Mesodermal cell (in vitro differentiated cells): Measurements from ENCODE around the gene RNASE7.

Experiments
- H3K27ac ChIP-seq: 2 replicates; pipeline ENCODE4 v1.7.0; 2013; ENCODE audit warnings: mild to moderate bottlenecking, low read depth, low read length, moderate library complexity; ENCODE audit not compliant: severe bottlenecking
- H3K36me3 ChIP-seq: 2 replicates; pipeline ENCODE4 v1.7.1; 2013; ENCODE audit warnings: mild to moderate bottlenecking, low read length, moderate library complexity; ENCODE audit not compliant: control insufficient read depth, insufficient read depth
- H3K4me1 ChIP-seq: one replicate; pipeline ENCODE4 v1.7.1; 2013; ENCODE audit warnings: mild to moderate bottlenecking, low read length; ENCODE audit not compliant: insufficient read depth, control insufficient read depth, poor library complexity, severe bottlenecking
- H3K4me3 ChIP-seq: 2 replicates; pipeline ENCODE4 v1.7.0; 2013; ENCODE audit warnings: low read length, control low read depth, mild to moderate bottlenecking; ENCODE audit not compliant: insufficient read depth, poor library complexity, severe bottlenecking; ENCODE audit errors: extremely low read depth
- H3K9me3 ChIP-seq: 2 replicates; pipeline ENCODE4 v1.7.1; 2013; ENCODE audit warnings: mild to moderate bottlenecking, low read length, moderate library complexity; ENCODE audit not compliant: control insufficient read depth
- WGBS, 2 experiments: methylation state at CpG; one replicate each; pipeline ENCODE4 v1.1.5; 2013; ENCODE audit warnings: missing lambda C conversion rate in 2 of 2; ENCODE audit not compliant: insufficient coverage in 2 of 2; 5-methylcytosine and 5-hydroxymethylcytosine counted together

The RNASE7 gene

DNA sequence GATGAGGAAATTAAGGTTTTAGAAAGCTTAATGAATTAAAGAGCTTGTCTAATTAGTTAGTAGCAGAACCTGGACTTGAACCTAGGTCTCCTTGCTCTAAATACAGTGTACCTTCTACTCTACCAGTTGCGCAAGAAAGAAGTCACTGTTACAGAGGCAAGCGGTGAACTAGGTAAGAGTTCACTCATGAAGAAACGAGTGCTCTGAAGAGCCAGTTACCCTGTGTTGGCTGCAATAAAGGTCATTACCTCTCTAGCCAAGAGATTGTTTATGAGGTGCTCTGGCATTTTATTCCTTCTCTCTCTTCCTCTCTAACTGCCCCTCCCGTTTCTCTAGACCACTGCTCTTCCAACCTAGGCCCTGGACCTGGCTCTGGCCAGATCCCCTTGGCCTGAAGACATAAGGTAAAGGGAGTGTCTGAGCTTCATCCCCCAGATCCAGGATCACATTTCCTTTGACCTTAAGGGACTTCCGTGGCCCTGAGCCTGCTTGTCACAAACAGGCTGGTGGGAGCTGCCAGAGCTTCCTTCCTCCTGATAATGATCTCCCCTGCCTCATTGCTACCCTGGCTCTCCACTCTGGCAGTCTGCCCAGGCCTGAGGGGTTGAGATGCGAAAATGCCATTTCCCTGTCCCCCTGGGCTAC lies 1.9 kb downstream of the RNASE7 start:
- Histone ChIP-seq H3K4me1 (peaks cover 23% of the 10 kb centered on the region), H3K27ac (no peak overlapping the region), H3K9me3 (no peaks in the 10 kb centered on the region), H3K4me3 (no peak overlapping the region), H3K36me3 (no peaks in the 10 kb centered on the region)
- 71 to 79% methylated on average over 2 to 3 of the region's 6 CpGs for WGBS, 2 experiments

DNA sequence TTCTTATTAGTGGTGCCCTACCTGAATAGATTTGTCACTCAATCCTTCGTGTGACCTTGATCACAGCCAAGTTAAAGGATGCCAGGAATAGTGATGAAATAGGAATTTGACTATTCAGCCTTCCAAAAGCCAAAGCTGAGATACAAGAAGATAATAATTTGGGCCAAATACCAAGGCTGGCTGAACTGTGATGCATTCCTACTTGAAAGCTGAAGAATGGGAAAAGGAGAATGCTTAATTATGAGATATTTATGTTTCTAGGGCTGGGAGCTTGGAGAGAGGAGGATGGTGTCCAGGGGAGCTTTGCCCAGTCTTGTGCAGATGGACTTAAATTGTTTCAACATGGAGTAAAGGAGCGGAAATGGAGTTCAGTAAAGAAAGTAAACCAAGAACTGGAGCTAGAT lies 5.2 kb downstream of the RNASE7 start:
- Histone ChIP-seq H3K36me3 (no peaks in the 10 kb centered on the region), H3K27ac (no peak overlapping the region), H3K9me3 (no peaks in the 10 kb centered on the region), H3K4me3 (no peak overlapping the region), H3K4me1 (peaks cover 13% of the 10 kb centered on the region)
- 100% methylated on average over 1 to 2 of the region's 2 CpGs for WGBS, 2 experiments

DNA sequence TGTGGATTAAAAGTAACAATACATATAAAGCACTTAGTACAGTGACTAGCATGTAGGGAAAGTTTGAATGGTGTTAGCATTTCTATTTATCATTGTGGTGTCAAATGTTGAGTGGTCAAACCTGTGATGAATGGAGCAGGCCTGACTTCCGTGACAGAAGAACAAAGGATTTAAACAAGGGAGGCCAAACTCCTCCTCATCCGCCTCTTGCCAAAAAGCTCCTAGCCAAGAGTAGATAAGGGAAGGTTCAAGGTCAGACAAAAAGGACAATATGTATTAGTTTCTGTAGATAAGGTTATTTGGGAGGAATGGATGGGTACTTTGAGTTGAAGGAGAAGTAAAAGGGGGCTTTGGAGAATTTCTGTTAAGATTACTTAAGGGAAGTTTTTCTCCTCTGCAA lies 6.5 kb downstream of the RNASE7 start:
- 90 to 100% methylated on average over 1 to 2 of the region's 2 CpGs for WGBS, 2 experiments
- H3K4me1 ChIP-seq: peaks cover 9% of the 10 kb centered on the region
- no peaks in the 10 kb centered on the region for H3K36me3 ChIP-seq
- no peaks in the 10 kb centered on the region for H3K9me3 ChIP-seq
- no peak overlapping the region for H3K27ac ChIP-seq
- no peak overlapping the region for H3K4me3 ChIP-seq

DNA sequence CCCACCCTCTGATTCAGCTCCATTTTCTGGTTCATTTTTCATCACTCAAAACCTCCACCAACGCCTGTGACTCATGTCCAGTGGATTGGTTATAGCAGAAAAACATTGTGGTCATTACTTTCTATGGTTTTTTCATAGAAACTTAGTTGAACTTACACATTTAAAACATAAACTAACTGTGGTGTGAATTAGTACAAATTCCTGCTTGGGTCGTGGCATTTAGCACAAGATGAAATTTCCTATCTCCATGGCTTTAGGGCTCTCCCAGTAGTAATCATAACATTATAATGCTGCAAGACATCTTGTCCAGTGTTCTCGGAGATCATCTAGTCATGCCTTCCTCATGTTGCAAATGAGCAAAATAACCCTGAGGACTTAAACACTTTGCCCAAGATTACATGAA lies 7.1 kb downstream of the RNASE7 start:
- peaks cover 3% of the 10 kb centered on the region for H3K4me1 ChIP-seq
- H3K36me3 ChIP-seq: no peaks in the 10 kb centered on the region
- no peaks in the 10 kb centered on the region for H3K9me3 ChIP-seq
- WGBS, 2 experiments: 100% methylated on average over 1 of the region's 3 CpGs; no CpG with 5 or more reads in 1 of the 2 experiments
- H3K27ac ChIP-seq: no peak overlapping the region
- no peak overlapping the region for H3K4me3 ChIP-seq

DNA sequence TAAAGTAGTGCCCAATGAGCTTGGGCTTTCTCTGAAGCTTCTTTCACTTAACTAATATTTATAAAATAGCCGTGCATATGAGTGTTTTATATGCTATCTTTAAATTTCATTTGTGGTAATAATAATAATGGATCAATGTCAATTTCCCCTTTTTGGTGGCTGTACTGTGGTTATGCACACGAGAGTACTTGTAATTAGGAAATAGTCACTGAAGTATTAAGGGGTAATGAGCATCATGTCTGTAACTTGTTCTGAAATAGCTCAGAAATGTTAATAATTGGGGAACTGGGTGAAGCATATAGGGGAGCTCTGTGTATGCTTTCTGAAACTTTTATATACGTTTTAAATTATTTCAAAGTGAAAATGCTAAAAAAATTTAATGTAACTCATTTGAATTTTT lies 8.4 kb downstream of the RNASE7 start:
- Histone ChIP-seq H3K27ac (no peak overlapping the region), H3K36me3 (no peaks in the 10 kb centered on the region), H3K4me3 (no peak overlapping the region), H3K4me1 (peaks cover 3% of the 10 kb centered on the region), H3K9me3 (no peaks in the 10 kb centered on the region)
- WGBS, 2 experiments: 92 to 100% methylated on average over 1 of the region's 3 CpGs

DNA sequence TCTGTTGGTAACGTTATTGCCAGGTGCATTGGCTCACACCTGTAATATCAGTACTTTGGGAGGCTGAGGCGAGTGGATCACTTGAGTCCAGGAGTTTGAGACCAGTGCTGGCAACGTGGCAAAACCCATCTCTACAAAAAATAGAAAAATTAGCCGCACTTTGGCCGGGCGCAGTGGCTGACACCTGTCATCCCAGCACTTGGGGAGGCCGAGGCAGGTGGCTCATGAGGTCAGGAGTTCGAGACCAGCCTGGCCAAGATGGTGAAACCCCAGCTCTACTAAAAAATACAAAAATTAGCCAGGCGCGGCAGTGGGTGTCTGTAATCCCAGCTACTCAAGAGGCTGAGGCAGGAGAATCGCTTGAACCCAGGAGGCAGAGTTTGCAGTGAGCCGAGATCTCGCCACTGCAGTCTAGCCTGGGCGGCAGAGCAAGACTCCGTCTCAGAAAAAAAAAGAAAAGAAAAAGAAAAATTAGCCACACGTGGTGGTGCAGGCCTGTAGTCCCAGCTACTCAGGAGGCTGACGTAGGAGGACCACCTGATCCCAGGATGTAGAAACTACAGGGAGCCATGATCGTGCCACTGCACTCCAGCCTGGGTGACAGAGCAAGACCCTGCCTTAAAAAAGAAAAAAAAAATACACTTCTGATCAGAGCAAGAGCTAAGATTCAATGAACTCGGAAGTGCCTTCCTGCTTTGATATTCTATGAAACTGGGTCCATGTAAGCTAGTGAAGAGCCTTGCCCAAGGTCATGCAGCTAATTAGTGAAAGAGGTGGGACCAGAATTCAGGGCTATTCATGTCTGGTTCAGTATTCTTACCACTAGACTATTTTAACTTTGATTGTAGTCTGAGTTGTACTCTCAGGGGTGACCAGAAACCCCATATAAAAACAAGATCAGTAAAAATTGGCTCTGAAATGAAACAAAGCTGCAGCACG lies 11.3 kb downstream of the RNASE7 start:
- H3K9me3 ChIP-seq: no peaks in the 10 kb centered on the region
- no peak overlapping the region for H3K4me3 ChIP-seq
- 89% methylated on average over 16 to 18 of the region's 20 CpGs for WGBS, 2 experiments
- no peaks in the 10 kb centered on the region for H3K36me3 ChIP-seq
- no peak overlapping the region for H3K27ac ChIP-seq
- H3K4me1 ChIP-seq: peaks cover 3% of the 10 kb centered on the region

DNA sequence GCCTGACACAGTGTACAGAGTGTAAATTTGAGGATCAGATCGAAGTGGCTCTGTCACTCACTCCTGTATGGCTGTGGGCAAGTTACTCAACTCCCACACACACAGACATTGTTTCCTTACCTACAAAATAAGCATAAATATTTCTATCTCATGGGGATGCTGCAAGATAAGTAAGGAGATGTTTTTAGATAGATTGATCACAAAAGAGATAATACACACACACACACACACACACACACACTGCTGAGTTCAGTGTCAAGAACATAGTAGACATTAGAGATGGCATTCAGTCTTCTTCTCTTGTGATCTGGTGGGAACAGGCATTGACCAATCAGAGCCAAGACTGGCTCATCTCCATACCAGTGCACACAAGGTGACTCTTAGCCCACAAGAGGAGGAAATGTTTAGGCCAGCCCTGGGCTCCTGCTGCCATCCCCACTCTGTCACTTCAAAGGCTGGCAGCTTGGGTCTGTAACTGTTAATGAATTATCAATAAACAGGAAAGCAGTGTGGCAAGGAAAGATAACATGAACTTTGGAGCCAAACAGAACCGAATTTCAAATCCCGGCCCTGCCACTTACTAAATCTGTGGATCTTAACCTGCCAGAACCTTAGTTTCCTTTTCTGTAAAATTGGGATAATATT lies 12.1 kb downstream of the RNASE7 start:
- 92% methylated on average over 2 of the region's 3 CpGs for WGBS, 2 experiments
- Histone ChIP-seq H3K4me1 (peaks cover 3% of the 10 kb centered on the region), H3K36me3 (no peaks in the 10 kb centered on the region), H3K4me3 (no peak overlapping the region), H3K9me3 (no peaks in the 10 kb centered on the region), H3K27ac (no peak overlapping the region)

DNA sequence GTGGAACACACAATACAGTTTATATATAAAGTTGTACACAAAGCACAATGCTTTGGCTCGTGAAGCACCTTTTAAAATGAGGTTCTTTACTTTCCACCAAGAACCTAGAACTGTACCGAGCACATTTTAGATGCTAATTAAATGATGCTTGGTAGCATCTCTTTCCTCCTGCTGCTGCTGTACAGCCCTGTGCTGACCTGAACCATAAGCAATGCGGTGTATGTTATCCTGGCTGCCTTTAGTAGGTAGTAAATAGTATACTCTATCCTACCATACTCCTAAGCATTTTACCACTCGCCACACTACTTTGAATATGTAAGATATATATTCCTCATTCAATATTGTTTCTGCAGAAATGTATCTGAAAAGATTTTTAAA lies 12.6 kb downstream of the RNASE7 start:
- no peak overlapping the region for H3K27ac ChIP-seq
- 100% methylated on average over 1 of the region's 4 CpGs; no CpG with 5 or more reads in 1 of the 2 experiments for WGBS, 2 experiments

DNA sequence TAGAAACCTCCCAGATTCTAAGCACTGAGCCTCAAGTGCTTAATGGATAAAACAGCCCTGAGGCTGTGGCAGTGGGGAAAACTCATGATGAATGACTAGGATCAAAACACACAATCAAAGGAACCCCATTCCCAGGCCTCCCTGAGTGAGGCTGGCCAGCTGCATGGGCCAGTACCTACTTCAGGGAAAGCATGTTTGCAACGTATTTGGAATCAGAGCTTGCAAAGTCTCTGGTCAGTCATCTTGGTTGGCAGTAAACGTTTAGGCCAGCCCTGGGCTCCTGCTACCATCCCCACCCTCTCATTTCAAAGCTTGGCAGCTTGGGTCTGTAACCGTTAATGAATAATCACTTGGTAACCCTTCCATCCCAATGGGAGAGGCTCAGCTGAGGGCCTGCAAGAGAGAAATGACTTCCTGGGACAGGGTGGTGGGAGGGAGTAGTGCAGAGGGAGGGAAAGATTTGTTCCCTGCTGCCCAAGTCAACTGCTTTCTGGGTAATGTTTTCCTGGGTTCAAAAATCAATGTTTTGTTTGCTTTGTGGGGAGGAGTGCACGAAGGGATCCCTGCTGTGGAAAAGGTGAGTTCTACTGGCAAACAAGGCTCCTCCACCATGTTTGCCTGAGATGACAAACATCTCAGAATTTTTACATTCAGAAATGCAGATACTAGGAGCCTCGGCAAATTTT lies 13.4 kb downstream of the RNASE7 start:
- no peaks in the 10 kb centered on the region for H3K9me3 ChIP-seq
- H3K36me3 ChIP-seq: no peaks in the 10 kb centered on the region
- no peak overlapping the region for H3K27ac ChIP-seq
- 64 to 68% methylated on average over 3 to 4 of the region's 5 CpGs for WGBS, 2 experiments
- peaks cover 11% of the 10 kb centered on the region for H3K4me1 ChIP-seq
- no peak overlapping the region for H3K4me3 ChIP-seq

More for the DNA sequence above, 12.6 kb downstream of the RNASE7 start:
- Histone ChIP-seq H3K9me3 (no peaks in the 10 kb centered on the region), H3K4me3 (no peak overlapping the region), H3K4me1 (peaks cover 3% of the 10 kb centered on the region), H3K36me3 (no peaks in the 10 kb centered on the region)

DNA sequence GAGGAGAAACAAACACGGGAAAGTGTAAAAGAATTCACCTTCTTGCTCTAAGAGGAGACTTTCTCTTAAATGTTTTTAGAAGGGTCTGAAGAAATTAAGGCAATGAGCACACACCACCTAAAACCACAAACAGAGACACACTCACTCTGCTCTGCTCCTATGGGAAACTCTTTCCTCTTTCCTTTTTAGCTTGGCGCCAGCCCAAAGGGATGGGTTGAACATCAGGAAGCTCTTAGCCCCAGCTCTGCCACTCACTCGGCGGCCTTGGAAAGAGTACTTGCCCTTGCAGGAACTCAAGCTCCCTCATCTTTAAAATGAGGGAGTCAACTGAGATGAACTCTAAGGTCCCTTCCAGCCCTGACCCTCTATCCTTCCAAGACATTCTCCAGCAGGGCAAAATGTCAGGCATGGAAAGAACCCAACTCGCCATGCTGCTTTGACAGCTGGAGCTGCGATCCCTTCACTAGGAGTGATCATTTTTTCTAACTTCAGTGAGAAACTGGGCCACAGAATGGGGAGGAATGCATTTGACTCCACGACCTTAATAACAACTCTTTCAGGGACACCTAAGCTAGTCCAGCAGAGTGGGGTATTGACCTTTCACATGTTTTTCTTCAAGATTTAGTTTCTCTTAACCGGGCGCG lies 14.5 kb downstream of the RNASE7 start:
- 86 to 93% methylated on average over 5 to 6 of the region's 10 CpGs for WGBS, 2 experiments
- Histone ChIP-seq H3K4me3 (no peak overlapping the region), H3K36me3 (no peaks in the 10 kb centered on the region), H3K27ac (no peak overlapping the region), H3K4me1 (peaks cover 12% of the 10 kb centered on the region), H3K9me3 (no peaks in the 10 kb centered on the region)
